ENCODE results near the gene SMIM20. TPM values are rescaled to one million over a fixed set of nuclear protein-coding genes. Genes with fewer than 3 reads are reported as not detected.

SMIM20 gene
- total RNA-seq, 4 donors from 2014 or later, result 12.2 to 17.1 (median 15.1) TPM

GRCh38 chr4:25972984-25973745 is 59.1 kb downstream of the SMIM20 start:
- peak in 1 of 2 donors; percentile 53 for DNase-seq (ENCODE audit: low spot score in 2 of 2)
- no peak overlapping the region for H3K4me3 ChIP-seq
- H3K27ac ChIP-seq, result no peak overlapping the region
- no peaks in the 10 kb centered on the region for H3K27me3 ChIP-seq
- TF ChIP-seq POLR2AphosphoS5 (IDR thresholded peaks at IDR 0.05) (no peak), CTCF (IDR thresholded peaks at IDR 0.05) (no peak), EP300 (IDR thresholded peaks at IDR 0.05) (no peak), POLR2A (IDR thresholded peaks at IDR 0.05) (no peak)
- H3K9me3 ChIP-seq, result no peaks in the 10 kb centered on the region
- H3K4me1 ChIP-seq, result no peaks in the 10 kb centered on the region
- no peaks in the 10 kb centered on the region for H3K36me3 ChIP-seq
- 71% methylated on average over 8 of the region's 8 CpGs for WGBS

- no peaks in the 10 kb centered on the region for H3K27me3 ChIP-seq
- no peak overlapping the region for H3K4me3 ChIP-seq
- no peaks in the 10 kb centered on the region for H3K36me3 ChIP-seq
- 85% methylated on average over 7 of the region's 7 CpGs for WGBS
- TF ChIP-seq POLR2AphosphoS5 (IDR thresholded peaks at IDR 0.05) (no peak), EP300 (IDR thresholded peaks at IDR 0.05) (no peak)
- peak in 1 of 2 donors; percentile 55 for DNase-seq (ENCODE audit: low spot score in 2 of 2)
- no peaks in the 10 kb centered on the region for H3K9me3 ChIP-seq
- no peaks in the 10 kb centered on the region for H3K4me1 ChIP-seq
- no peak overlapping the region for H3K27ac ChIP-seq
Observed at GRCh38 chr4:25976780-25977179, 62.8 kb downstream of the SMIM20 start.

- peak in 1 of 2 donors; percentile 47 for DNase-seq (ENCODE audit: low spot score in 2 of 2)
- H3K9me3 ChIP-seq, result no peaks in the 10 kb centered on the region
- H3K4me1 ChIP-seq, result no peaks in the 10 kb centered on the region
- WGBS, result 87% methylated on average over 12 of the region's 12 CpGs
- no peaks in the 10 kb centered on the region for H3K27me3 ChIP-seq
- TF ChIP-seq EP300 (IDR thresholded peaks at IDR 0.05) (no peak), POLR2AphosphoS5 (IDR thresholded peaks at IDR 0.05) (no peak)
- no peak overlapping the region for H3K27ac ChIP-seq
- H3K4me3 ChIP-seq, result no peak overlapping the region
- H3K36me3 ChIP-seq, result no peaks in the 10 kb centered on the region
Observed at GRCh38 chr4:25977397-25978170, 63.6 kb downstream of the SMIM20 start.

- peak in 1 of 2 donors; percentile 9 for DNase-seq (ENCODE audit: low spot score in 2 of 2)
- no peak for TF ChIP-seq EP300 (IDR thresholded peaks at IDR 0.05)
- TF ChIP-seq POLR2AphosphoS5 (IDR thresholded peaks at IDR 0.05), result no peak
- TF ChIP-seq POLR2A (IDR thresholded peaks at IDR 0.05), result no peak
- no peak for TF ChIP-seq CTCF (IDR thresholded peaks at IDR 0.05)
- Histone ChIP-seq H3K4me1 (no peaks in the 10 kb centered on the region), H3K4me3 (no peak overlapping the region), H3K36me3 (no peaks in the 10 kb centered on the region), H3K9me3 (no peaks in the 10 kb centered on the region), H3K27ac (no peak overlapping the region), H3K27me3 (no peaks in the 10 kb centered on the region)
- 73% methylated on average over 8 of the region's 8 CpGs for WGBS
Observed at GRCh38 chr4:25978327-25978726, 64.3 kb downstream of the SMIM20 start.

Other genes with a start within 250 kb of the SMIM20 start
- 10 to 100 TPM in 2 of 4 donors, 1 to 10 TPM in 2; 5.5 to 16.0 (median 12.3) TPM for gene SEL1L3, start 51.2 kb upstream of the SMIM20 start, total RNA-seq